Measurements from ENCODE around the gene MRPL34. TPM values are rescaled to one million over a fixed set of nuclear protein-coding genes. Genes with fewer than 3 reads are reported as not detected.

The MRPL34 gene
- total RNA-seq, 1 donor from 2014 or later: 80.7 TPM

GRCh38 chr19:17314007-17314593 is 8.4 kb downstream of the MRPL34 start:
- H3K36me3 Mint-ChIP-seq (ENCODE audit: unreplicated experiment): no peaks in the 10 kb centered on the region
- H3K27ac Mint-ChIP-seq (ENCODE audit: unreplicated experiment): no peak overlapping the region
- no peak for DNase-seq
- peaks cover 8% of the 10 kb centered on the region for H3K4me1 Mint-ChIP-seq (ENCODE audit: low read depth, unreplicated experiment)
- H3K9me3 Mint-ChIP-seq (ENCODE audit: unreplicated experiment): peaks cover 2% of the 10 kb centered on the region
- no peak for TF ChIP-seq CTCF (IDR thresholded peaks at IDR 0.05; ENCODE audit: partially characterized antibody, unreplicated experiment)
- peaks cover 4% of the 10 kb centered on the region for H3K27me3 Mint-ChIP-seq (ENCODE audit: unreplicated experiment)
- H3K4me3 Mint-ChIP-seq (ENCODE audit: unreplicated experiment): no peak overlapping the region

GRCh38 chr19:17318966-17319365 is 13.3 kb downstream of the MRPL34 start:
- peaks cover 7% of the 10 kb centered on the region for H3K9me3 Mint-ChIP-seq (ENCODE audit: unreplicated experiment)
- H3K27ac Mint-ChIP-seq (ENCODE audit: unreplicated experiment): no peak overlapping the region
- TF ChIP-seq CTCF (IDR thresholded peaks at IDR 0.05; ENCODE audit: partially characterized antibody, unreplicated experiment): no peak
- H3K27me3 Mint-ChIP-seq (ENCODE audit: unreplicated experiment): peaks cover 7% of the 10 kb centered on the region
- H3K4me1 Mint-ChIP-seq (ENCODE audit: low read depth, unreplicated experiment): peaks cover 13% of the 10 kb centered on the region
- DNase-seq: no peak
- no peak overlapping the region for H3K4me3 Mint-ChIP-seq (ENCODE audit: unreplicated experiment)
- no peaks in the 10 kb centered on the region for H3K36me3 Mint-ChIP-seq (ENCODE audit: unreplicated experiment)

- Mint-ChIP-seq H3K9me3 (ENCODE audit: unreplicated experiment) (peaks cover 7% of the 10 kb centered on the region), H3K27me3 (ENCODE audit: unreplicated experiment) (peaks cover 7% of the 10 kb centered on the region), H3K4me1 (ENCODE audit: low read depth, unreplicated experiment) (peaks cover 13% of the 10 kb centered on the region), H3K4me3 (ENCODE audit: unreplicated experiment) (no peak overlapping the region), H3K27ac (ENCODE audit: unreplicated experiment) (no peak overlapping the region), H3K36me3 (ENCODE audit: unreplicated experiment) (no peaks in the 10 kb centered on the region)
- no peak for TF ChIP-seq CTCF (IDR thresholded peaks at IDR 0.05; ENCODE audit: partially characterized antibody, unreplicated experiment)
- DNase-seq: no peak
These were observed 14.0 kb downstream of the MRPL34 start for GRCh38 chr19:17319473-17320238.

- no peak for TF ChIP-seq CTCF (IDR thresholded peaks at IDR 0.05; ENCODE audit: partially characterized antibody, unreplicated experiment)
- no peak for DNase-seq
- no peak overlapping the region for H3K4me3 Mint-ChIP-seq (ENCODE audit: unreplicated experiment)
- peaks cover 8% of the 10 kb centered on the region for H3K9me3 Mint-ChIP-seq (ENCODE audit: unreplicated experiment)
- no peak overlapping the region for H3K27ac Mint-ChIP-seq (ENCODE audit: unreplicated experiment)
- H3K4me1 Mint-ChIP-seq (ENCODE audit: low read depth, unreplicated experiment): peaks cover 13% of the 10 kb centered on the region
- H3K36me3 Mint-ChIP-seq (ENCODE audit: unreplicated experiment): no peaks in the 10 kb centered on the region
- H3K27me3 Mint-ChIP-seq (ENCODE audit: unreplicated experiment): peaks cover 7% of the 10 kb centered on the region
These were observed 14.8 kb downstream of the MRPL34 start for GRCh38 chr19:17320435-17320834.

All from glutamatergic neuron (in vitro differentiated cells).